ENCODE results near the gene SPIB.

DNA sequence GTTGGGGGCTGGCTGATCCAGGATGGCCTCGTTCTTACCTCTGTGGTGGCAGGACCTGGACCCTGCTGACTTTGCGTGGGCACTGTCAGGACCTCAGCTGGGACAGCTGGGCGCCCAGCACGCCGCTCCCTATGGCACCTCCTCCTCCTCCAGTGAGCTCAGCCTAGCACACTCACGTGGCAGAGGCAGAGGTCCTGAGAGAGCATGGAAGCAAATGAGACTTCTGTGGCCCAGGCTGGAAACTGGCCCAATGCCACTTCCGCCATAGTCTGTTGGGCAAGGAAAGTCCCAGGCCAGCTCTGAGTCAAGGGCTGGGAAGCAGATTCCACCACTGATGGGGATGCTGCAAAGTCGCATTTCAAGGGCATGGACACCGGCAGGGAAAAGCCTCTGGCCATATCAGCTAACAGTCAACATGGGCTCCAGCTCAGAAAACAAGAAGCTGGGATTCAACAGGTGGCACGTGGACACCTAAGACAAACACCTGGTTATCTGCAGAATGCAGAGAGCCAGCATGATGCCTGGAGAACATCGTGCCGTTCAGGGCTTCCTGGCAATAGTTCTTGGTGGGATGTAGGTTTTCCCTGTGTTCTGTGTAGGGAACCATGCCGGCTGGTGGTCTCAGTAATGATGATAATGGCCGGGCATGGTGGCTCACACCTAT lies 30.6 kb downstream of the SPIB start:
- TF ChIP-seq, protein P1, sequence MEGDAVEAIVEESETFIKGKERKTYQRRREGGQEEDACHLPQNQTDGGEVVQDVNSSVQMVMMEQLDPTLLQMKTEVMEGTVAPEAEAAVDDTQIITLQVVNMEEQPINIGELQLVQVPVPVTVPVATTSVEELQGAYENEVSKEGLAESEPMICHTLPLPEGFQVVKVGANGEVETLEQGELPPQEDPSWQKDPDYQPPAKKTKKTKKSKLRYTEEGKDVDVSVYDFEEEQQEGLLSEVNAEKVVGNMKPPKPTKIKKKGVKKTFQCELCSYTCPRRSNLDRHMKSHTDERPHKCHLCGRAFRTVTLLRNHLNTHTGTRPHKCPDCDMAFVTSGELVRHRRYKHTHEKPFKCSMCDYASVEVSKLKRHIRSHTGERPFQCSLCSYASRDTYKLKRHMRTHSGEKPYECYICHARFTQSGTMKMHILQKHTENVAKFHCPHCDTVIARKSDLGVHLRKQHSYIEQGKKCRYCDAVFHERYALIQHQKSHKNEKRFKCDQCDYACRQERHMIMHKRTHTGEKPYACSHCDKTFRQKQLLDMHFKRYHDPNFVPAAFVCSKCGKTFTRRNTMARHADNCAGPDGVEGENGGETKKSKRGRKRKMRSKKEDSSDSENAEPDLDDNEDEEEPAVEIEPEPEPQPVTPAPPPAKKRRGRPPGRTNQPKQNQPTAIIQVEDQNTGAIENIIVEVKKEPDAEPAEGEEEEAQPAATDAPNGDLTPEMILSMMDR (IDR thresholded peaks at IDR 0.05 in 8 of 11, conservative IDR thresholded peaks at IDR 0.05 in 3 of 11), result no peak
- no peak for TF ChIP-seq POLR2AphosphoS5 (IDR thresholded peaks at IDR 0.05)
